OCI-LY7 (cell line): ENCODE data around the gene LBR.

Experiments used
- CTCF ChIP-seq: fragments of 200-600 bp; sonication (generic); conservative IDR thresholded peaks from 2 replicates; pipeline ENCODE4 v1.5.1; 2014; ENCODE audit warnings: mild to moderate bottlenecking, antibody characterized with exemption, low read length, moderate library complexity, mixed read lengths
- EZH2phosphoT487 ChIP-seq: fragments of 200-600 bp; sonication (generic); IDR thresholded peaks from 2 replicates; pipeline ENCODE4 v1.6.1; 2018; ENCODE audit warnings: low read depth, borderline replicate concordance, mild to moderate bottlenecking, mixed run types, antibody characterized with exemption, low read length, moderate library complexity, mixed read lengths

GRCh38 chr1:225422795-225423517 lies 4.9 kb downstream of the LBR start:
- TF ChIP-seq CTCF (no peak), EZH2phosphoT487 (no peak)
